ENCODE results near the gene EBPL. TPM values are rescaled to one million over a fixed set of nuclear protein-coding genes. Genes with fewer than 3 reads are reported as not detected.

The EBPL gene
- total and polyA plus RNA-seq, 2 experiments from 2014 or later: 67.7 to 68.3 TPM

DNA sequence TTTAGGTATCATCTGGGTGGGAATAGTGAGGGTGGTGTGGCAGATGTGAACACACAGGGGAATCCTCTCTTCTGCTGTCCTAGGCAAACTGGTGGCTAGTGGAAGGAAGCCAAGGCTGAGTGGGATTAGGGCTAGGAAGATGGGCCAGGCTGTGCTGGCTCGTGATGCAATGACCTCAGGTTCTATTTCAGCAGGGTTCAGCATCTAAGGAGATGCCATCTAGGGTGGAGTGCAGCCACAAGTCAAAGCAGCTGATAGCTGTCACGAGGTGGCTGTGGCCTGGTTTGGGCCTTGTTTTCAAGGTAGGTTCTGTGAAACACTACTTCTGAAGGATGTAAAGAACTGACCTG, 41.3 kb downstream of the EBPL start:
- Histone ChIP-seq H3K9me2 (ENCODE audit: insufficient read depth) (no peaks in the 10 kb centered on the region), H4K20me1 (ENCODE audit: insufficient read depth) (no peaks in the 10 kb centered on the region), H3K27ac (no peak overlapping the region), H3F3A (ENCODE audit: insufficient read depth) (no peaks in the 10 kb centered on the region), H3K79me2 (ENCODE audit: insufficient read depth) (no peaks in the 10 kb centered on the region), H3K27me3 (replicated peaks; ENCODE audit: insufficient read depth) (no peaks in the 10 kb centered on the region), H3K9ac (no peak overlapping the region), H3K4me1 (ENCODE audit: insufficient read depth) (no peaks in the 10 kb centered on the region), H3K4me2 (ENCODE audit: unreplicated experiment) (no peak overlapping the region), H3K9me3 (ENCODE audit: low read depth) (no peaks in the 10 kb centered on the region), H3K36me3 (ENCODE audit: low read depth) (no peaks in the 10 kb centered on the region), H2AFZ (no peak overlapping the region), H3K4me3 (no peak overlapping the region)
- WGBS, 2 experiments (ENCODE audit: low coverage in 1 of 2, low lambda C conversion rate in 2 of 2, missing lambda C conversion rate in 2 of 2): 78 to 91% methylated on average over 2 of the region's 2 CpGs
- TF ChIP-seq EZH2 (IDR thresholded peaks at IDR 0.05; ENCODE audit: insufficient read depth, poor library complexity, severe bottlenecking) (no peak), EZH2phosphoT487 (IDR thresholded peaks at IDR 0.05; ENCODE audit: insufficient read depth, low read depth) (no peak)
- no peak for DNase-seq
- in situ Hi-C loops (cut with MboI): loop anchor here (25.0 kb wide), 1 partner anchor 1412 kb away; no protein-coding TSS in a partner anchor

DNA sequence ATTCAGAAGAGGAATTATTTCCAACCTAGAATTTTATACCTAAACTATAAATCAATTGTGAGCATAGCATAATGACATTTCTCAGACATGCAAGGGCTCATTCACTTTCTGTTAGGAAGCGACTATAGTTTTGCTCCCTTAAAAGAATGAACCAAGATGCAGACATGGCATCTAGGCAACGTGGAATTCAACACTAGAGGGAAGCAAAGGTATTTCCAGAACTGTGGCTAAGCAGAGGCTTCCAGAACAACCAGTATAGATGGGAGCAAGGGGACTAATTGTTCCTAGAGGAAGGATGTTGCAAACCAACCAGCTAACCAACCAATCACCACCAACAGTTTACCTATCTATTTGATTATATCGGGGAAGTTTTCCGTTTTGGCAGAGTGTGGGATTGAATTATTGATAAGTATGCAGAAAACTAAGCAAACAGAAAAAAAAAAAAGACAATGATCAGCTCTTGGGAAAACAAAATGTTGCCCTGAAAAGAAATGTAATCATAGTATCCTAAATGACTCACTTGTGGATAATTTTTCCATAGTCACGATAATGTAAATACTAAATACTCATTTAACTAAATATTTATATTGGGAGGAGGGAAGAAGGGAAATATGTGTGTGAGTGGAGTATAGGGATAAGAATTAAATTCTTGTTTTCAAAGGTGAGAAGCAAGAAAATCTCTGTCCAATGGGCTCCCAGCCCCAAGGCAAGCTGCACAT, 41.9 kb downstream of the EBPL start:
- DNase-seq: peak; percentile 52
- TF ChIP-seq EZH2phosphoT487 (IDR thresholded peaks at IDR 0.05; ENCODE audit: insufficient read depth, low read depth) (no peak), EZH2 (IDR thresholded peaks at IDR 0.05; ENCODE audit: insufficient read depth, poor library complexity, severe bottlenecking) (no peak)
- Histone ChIP-seq H3F3A (ENCODE audit: insufficient read depth) (no peaks in the 10 kb centered on the region), H3K9me3 (ENCODE audit: low read depth) (no peaks in the 10 kb centered on the region), H2AFZ (no peak overlapping the region), H3K27me3 (replicated peaks; ENCODE audit: insufficient read depth) (no peaks in the 10 kb centered on the region), H3K79me2 (ENCODE audit: insufficient read depth) (no peaks in the 10 kb centered on the region), H3K9me2 (ENCODE audit: insufficient read depth) (no peaks in the 10 kb centered on the region), H3K4me2 (ENCODE audit: unreplicated experiment) (no peak overlapping the region), H4K20me1 (ENCODE audit: insufficient read depth) (no peaks in the 10 kb centered on the region), H3K27ac (no peak overlapping the region), H3K4me1 (ENCODE audit: insufficient read depth) (no peaks in the 10 kb centered on the region), H3K36me3 (ENCODE audit: low read depth) (no peaks in the 10 kb centered on the region), H3K9ac (no peak overlapping the region), H3K4me3 (no peak overlapping the region)
- WGBS, 2 experiments (ENCODE audit: low coverage in 1 of 2, low lambda C conversion rate in 2 of 2, missing lambda C conversion rate in 2 of 2): 62 to 63% methylated on average over 5 of the region's 5 CpGs
- in situ Hi-C loops (cut with MboI): no loop called here

DNA sequence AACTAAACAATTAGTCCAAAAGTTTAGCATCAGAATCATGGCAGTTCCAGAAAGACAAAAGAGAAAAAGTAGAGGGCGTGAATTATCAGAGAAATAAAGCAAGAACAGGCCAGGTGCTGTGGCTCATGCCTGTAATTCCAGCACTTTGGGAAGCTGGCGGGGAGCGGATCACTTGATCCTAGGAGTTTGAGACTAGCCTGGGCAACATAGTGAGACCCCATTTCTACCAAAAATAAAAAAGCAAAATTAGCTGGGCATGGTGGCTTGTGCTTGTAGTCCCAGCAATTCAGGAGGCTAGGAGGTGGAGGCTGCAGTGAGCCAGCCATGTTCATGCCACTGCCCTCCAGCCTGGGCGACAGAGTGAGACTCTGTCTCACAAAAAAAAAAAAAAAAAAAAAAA, 44.6 kb downstream of the EBPL start:
- Histone ChIP-seq H3K36me3 (ENCODE audit: low read depth) (no peaks in the 10 kb centered on the region), H3K4me2 (ENCODE audit: unreplicated experiment) (no peak overlapping the region), H4K20me1 (ENCODE audit: insufficient read depth) (no peaks in the 10 kb centered on the region), H3F3A (ENCODE audit: insufficient read depth) (peaks cover 11% of the 10 kb centered on the region; the same call in 1 of the 2 replicates), H3K79me2 (ENCODE audit: insufficient read depth) (no peaks in the 10 kb centered on the region), H3K27me3 (replicated peaks; ENCODE audit: insufficient read depth) (no peaks in the 10 kb centered on the region), H2AFZ (no peak overlapping the region), H3K9me3 (ENCODE audit: low read depth) (no peaks in the 10 kb centered on the region), H3K9ac (no peak overlapping the region), H3K4me3 (no peak overlapping the region), H3K27ac (no peak overlapping the region), H3K9me2 (ENCODE audit: insufficient read depth) (no peaks in the 10 kb centered on the region), H3K4me1 (ENCODE audit: insufficient read depth) (peaks cover 10% of the 10 kb centered on the region)
- TF ChIP-seq EZH2phosphoT487 (IDR thresholded peaks at IDR 0.05; ENCODE audit: insufficient read depth, low read depth): no peak
- no peak for TF ChIP-seq EZH2 (IDR thresholded peaks at IDR 0.05; ENCODE audit: insufficient read depth, poor library complexity, severe bottlenecking)
- DNase-seq: no peak
- in situ Hi-C loops (cut with MboI): no loop called here
- WGBS, 2 experiments (ENCODE audit: low coverage in 1 of 2, low lambda C conversion rate in 2 of 2, missing lambda C conversion rate in 2 of 2): 85% methylated on average over 4 of the region's 4 CpGs

DNA sequence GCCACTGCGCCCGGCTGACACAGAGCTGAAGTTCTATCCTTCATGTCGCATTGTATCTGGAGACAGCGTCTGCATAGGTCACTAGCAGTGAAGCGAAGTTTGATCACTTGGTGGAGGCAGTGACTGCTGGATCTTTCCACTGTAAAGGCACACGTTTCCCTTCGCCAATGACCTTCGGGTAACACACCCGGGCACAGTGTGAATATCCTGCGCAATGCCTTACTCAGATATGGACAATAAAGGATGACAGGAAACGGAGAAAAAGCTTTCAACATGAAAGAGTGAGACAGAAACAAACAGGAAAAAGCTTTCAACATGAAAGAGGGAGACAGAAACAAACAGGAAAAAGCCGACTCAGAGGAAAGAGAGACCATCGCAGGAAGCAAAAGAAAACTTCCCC, 45.8 kb downstream of the EBPL start:
- H3K36me3 ChIP-seq (ENCODE audit: low read depth): no peaks in the 10 kb centered on the region
- H3K9me2 ChIP-seq (ENCODE audit: insufficient read depth): no peaks in the 10 kb centered on the region
- H3K9ac ChIP-seq: no peak overlapping the region
- TF ChIP-seq EZH2phosphoT487 (IDR thresholded peaks at IDR 0.05; ENCODE audit: insufficient read depth, low read depth): no peak
- TF ChIP-seq EZH2 (IDR thresholded peaks at IDR 0.05; ENCODE audit: insufficient read depth, poor library complexity, severe bottlenecking): no peak
- no peaks in the 10 kb centered on the region for H3K79me2 ChIP-seq (ENCODE audit: insufficient read depth)
- 91 to 93% methylated on average over 13 of the region's 13 CpGs for WGBS, 2 experiments (ENCODE audit: low coverage in 1 of 2, low lambda C conversion rate in 2 of 2, missing lambda C conversion rate in 2 of 2)
- no peak overlapping the region for H3K27ac ChIP-seq
- H3K4me1 ChIP-seq (ENCODE audit: insufficient read depth): peaks cover 15% of the 10 kb centered on the region
- no peaks in the 10 kb centered on the region for H4K20me1 ChIP-seq (ENCODE audit: insufficient read depth)
- H3K27me3 ChIP-seq (replicated peaks; ENCODE audit: insufficient read depth): no peaks in the 10 kb centered on the region
- DNase-seq: no peak
- no peak overlapping the region for H3K4me2 ChIP-seq (ENCODE audit: unreplicated experiment)
- H2AFZ ChIP-seq: no peak overlapping the region
- H3K4me3 ChIP-seq: no peak overlapping the region
- no peaks in the 10 kb centered on the region for H3K9me3 ChIP-seq (ENCODE audit: low read depth)
- peaks cover 15% of the 10 kb centered on the region; the same call in 1 of the 2 replicates for H3F3A ChIP-seq (ENCODE audit: insufficient read depth)
- in situ Hi-C loops (cut with MboI): no loop called here

All from GM23248 (cell line).